HG03139 (cell line): ENCODE data around the gene RGS12.

Source experiments
- ATAC-seq: cut with Tn5 transposase; IDR thresholded peaks from one replicate; pipeline ENCODE4 v1.9.1; 2021; ENCODE audit not compliant: unreplicated experiment

Gene RGS12

DNA sequence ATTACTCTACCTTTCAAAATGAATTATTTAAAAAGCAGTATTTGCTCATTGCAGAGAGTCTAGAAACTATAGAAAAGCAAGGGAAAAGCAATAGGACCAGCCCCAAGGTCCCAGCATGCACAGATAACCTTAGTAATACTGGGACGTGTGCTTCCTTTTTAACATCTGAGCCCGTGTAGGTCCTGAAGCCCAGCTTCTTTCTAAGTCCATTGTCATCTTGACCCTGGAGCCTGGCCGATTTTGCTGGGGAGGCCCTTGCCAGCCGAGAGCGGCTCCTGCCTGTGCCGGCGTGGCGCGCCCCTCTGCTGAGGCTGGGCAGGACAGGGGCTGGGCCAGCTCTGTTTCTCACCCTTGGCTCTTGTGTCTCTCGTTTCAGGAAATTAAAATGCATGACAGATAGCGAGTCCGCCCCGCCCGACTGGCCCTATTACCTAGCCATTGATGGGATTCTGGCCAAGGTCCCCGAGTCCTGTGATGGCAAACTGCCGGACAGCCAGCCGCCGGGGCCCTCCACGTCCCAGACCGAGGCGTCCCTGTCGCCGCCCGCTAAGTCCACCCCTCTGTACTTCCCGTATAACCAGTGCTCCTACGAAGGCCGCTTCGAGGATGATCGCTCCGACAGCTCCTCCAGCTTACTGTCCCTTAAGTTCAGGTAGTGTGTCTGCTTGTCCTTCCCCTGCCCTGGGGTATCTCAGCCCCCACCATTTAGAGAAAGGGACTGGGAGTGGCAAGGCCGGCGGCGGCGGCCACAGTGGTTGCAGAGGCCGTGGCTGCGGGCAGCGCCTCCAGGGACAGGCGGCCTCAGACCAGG is 39.8 kb upstream of the RGS12 start:
- ATAC-seq = no peak

DNA sequence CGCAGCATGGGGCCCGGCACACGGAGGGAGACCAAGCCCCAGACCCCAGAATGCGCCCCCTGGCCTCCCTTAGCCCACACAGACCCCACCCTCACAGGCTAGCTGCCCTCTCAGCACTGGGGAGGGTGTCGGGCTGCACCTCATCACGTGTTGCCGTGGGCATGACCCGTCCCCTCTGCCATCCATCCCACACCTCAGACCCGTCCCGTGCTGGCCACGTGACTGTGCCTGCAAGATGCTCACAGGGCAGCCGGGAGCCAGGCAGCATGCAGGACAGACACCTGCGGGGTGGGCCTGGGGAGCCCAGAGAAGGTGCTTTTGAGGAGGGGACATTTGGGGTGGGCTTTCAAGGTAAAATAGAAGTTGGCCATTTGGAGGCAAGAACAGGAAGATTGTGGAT is 39.0 kb upstream of the RGS12 start:
- ATAC-seq = no peak

DNA sequence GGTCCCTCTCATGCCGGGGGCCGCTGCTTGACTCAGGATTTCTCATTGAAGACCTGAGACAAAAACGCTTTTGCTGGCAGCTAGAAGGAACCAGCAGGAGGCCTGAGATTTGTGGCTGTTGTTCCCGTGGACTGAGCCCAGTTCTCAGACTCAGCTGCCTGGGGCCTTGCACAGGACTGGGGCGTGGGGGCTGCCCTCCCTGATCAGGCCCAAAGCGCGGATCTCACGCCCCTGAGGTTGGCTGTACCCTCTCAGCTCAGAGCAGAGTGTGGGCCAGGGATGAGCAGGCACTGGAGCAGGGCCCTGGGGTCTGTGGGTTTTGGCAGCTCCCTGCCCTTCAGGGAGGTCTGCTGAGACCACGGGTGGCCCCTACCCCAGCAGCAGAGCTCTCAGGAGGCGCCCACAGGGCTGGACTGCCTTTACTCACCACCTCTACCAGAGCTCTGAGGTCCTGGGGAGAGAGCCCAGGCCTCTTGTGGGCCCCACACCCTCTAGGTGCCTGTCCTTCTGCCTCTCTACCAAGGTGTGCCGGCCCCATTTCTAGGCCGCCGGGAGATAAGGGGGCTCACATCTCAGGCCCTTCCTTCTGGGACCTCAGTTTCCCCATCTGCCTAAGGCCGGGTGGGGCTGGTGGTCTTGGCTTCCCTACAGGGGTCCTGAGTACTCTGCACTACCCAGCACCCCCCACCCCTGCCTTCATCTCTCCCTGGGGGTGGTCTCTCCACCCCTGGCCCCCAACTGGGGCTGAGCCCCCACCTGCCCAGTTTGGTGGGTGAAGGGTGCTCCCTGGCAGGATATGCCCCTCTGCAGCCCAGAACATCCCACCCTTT is 38.3 kb upstream of the RGS12 start:
- no peak for ATAC-seq

DNA sequence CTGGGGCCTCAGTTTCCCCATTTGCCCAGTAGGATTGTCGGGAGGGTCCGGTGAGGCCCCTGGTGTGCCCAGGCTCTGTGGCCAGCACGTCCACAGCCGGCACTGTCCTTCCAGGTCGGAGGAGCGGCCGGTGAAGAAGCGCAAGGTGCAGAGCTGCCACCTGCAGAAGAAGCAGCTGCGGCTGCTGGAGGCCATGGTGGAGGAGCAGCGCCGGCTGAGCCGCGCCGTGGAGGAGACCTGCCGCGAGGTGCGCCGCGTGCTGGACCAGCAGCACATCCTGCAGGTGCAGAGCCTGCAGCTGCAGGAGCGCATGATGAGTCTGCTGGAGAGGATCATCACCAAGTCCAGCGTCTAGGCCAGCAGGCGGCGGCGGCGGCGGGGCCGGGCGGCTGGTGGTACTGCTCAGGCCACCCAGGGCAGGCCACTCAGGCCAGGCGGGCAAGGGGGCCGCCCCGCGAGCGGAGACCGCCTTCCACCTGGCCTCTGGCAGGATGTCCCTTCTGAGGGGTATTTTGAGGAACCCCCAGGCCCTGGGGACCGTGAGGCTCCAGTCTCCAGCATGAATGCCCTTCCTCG is 37.1 kb upstream of the RGS12 start:
- no peak for ATAC-seq

GRCh38 chr4:3256230-3257102 is 36.4 kb upstream of the RGS12 start:
- ATAC-seq = no peak

DNA sequence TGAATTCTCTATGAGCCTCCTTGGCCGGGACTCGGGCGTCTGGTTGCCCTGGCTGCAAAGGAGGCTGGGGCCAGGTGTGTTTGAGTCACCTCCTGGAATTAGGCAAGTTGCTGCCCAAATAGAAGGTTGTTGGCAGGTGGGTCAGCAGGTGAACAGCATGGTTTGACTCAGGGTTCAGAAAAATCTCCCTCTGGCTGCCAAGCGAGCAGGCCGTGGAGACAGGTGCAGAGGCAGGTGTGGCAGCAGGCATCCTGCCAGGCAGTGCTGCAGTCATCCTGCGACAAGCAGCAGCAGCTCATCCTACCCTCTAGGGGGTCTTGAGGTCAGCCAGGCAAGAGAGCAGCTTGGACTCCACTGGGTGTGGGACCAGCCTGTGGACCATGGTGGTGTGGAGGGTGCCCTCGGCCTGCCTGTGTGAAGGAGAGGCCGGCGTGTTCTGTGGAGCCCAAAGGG is 35.7 kb upstream of the RGS12 start:
- ATAC-seq = no peak

DNA sequence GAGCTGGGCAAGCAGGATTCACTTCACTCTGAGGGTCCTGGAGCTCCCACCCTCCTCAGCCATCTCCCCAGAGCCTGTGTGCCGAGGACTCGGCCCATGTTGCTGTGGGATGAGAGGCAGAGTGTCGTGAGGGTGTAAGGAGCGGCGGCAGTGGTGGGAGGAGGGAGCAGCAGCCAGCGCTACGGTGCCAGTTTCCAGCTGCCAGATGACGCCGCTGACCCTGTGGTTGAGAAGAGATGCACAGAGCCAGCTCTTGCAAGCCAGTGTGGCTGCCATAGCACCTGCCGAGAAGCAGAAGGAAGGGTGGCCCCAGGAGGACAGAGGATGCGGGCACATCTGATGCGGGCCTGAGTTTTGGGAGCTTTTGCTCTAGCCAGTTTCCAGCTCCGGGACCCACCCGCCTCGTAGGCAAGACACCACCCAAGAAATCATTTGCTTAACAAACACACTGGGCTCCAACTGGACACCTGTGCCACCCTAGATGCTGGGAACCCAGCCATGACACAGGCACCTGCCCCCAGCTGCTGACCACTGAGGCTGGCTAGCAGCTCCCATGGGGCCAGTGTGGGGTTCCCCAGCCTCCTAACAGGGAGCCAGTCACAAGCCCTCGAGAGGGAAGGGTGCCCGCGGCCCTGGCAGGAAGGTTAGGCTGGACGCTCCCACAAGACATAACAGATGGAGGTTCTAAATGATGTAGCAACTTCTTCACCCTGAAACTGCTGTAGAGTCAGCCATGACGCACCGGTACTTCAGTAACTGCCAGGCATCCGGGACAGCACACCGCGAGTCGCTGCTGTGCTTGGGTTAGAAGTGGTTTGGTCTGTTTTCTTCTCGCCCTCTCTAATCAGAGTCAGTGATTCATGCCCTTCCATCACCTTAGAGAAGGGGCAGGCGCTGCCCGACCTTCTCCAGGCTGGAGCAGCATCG is 35.0 kb upstream of the RGS12 start:
- no peak for ATAC-seq

DNA sequence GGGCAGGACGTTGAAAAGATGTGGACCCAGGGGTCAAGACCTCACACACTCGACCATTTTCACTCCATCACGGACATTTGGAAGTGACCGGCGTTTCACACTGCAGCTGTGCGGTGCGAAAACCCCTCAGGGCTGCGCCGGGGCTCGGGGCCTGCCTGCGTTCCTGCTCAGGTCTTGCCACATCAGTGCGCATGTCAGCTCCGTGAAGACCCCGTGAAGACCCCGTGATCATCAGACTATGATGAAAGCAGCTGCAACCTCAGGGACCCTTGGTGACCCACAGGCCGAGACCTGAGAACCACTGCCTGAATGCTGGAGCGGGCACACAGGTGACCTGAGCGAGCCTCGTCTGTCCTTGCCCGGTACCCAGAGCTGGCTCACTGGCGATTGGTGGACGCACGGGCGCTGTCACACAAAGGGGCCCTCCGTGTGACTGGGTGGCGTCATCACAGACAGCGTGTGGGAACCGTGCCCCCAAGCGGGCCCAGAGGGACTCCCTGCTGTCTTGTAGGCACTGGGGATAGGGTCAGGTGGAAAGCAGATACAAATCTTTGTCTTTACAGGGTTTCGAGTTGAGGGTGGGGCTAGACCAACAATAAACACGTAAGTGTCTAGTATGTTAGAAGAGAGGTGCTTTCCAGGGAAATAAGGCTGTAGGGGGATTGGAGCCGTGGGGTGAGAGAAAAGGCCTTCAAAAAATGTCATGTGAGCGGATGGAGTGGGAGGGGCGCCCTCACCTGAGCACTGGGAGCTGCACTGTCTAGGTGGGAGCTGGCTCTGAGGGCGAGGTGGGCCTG is 31.2 kb upstream of the RGS12 start:
- ATAC-seq = no peak

DNA sequence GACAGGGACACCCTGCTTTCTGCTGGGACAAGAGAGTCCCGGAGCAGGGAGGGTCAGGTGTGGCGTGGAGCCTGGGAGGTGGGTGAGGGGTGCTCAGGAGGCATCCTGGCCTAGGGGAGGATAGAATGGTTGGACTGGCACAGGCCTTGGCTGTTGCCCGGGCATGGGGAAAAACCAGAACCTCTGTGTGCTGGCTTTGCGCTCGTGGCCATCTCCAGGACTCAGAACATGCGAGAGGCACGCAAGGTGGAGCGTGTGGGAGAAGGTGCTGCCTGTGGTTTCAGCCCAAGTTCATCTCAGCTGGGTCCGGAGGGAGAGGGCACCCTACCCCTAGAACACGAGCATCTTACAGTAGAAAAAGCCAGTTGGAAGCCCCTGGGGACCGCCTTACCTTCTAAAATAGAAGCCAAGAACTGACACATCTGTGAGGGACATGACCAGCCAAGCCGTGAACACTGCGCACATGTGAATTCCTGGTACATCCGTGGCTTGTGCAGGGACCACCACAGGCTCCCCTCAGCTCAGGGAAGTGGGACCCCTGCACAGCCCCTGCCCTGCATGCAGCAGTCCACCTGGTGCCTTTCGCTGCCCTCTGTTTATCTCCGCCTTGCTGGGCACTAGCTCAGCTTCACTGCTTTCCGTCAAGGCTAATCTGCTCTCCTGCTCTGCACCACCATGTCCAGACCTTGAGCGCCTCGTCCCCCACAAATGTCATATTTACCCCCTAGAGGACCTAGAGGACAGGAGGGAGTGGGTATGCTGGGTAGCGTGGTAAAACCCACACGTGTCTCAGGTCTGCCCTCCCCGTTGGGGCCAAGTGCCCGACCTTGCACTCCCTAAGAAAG is 30.4 kb upstream of the RGS12 start:
- no peak for ATAC-seq

- ATAC-seq = no peak
These were observed 29.6 kb upstream of the RGS12 start for GRCh38 chr4:3263053-3263875.

DNA sequence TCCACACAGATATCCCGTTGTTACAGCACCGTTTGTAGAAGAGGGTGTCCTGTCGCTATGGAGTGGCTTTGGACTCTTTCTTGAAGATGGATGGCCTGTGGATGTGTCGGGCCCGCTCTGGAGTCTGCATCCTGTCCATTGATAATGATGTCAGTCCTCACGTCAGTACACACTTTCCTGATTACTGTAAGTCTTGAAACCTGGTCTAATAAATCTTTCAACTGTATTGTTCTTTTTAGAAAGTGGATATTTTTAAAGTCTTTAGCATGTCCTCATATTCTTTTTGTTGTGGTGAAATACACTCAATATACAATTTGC is 29.0 kb upstream of the RGS12 start:
- no peak for ATAC-seq

DNA sequence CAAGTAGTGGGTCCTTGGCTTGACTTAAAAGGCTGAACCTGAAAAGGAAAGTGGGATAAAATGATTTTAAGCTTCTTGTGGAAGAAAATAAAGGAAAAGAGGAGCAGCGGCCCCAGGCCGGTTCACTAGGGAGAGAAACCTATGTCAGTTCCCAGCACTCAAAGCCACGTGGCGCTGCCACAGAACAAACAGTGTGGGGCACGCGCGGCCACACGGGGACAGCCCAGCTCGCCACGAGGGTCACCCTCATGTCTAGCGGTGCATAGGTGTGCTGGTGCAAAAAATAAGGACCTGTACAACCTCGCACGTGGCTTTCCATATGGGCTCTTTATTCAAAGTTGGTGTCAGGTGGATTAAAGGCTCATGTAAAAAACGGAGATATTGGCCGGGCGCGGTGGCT is 26.7 kb upstream of the RGS12 start:
- no peak for ATAC-seq

DNA sequence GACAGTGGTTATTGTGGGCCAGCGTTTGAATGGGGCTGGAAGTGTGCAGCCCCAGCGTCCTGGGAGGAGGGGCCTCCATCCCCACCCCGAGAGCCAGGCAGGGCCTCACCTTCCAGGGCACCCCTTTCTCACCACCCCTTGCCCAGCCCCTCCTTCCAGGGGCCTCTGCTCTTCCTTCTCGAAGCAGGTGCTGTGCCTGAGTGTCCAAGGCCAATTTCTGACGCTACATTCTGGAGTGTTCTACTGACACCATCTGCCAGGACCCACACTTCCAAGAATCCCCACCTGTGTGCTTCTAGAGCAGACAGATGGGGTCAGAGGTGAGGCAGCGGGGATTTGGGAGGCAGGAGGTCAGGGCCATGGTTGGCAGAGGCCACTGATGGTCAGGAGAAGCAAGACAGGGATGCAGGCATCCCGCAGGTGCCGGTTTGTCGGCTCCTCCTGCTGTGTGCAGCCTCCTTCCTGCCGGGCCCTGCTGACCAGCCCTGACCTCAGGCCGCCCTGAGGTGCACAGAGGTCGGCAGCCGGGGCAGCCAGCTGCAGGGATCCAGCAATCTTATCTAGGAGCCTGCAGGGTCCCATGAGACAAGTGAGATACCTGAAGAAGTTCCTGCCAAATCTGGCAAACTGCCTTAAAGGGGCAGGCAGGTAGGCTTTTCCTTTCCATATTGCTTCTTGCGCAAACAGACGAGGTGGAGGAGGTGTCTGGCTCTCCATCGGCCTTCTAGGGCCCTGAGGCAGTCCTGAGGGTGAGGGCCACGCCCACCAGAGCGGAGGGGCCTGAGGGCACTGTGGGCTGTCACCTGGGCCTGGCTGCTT is 25.0 kb upstream of the RGS12 start:
- ATAC-seq = no peak

DNA sequence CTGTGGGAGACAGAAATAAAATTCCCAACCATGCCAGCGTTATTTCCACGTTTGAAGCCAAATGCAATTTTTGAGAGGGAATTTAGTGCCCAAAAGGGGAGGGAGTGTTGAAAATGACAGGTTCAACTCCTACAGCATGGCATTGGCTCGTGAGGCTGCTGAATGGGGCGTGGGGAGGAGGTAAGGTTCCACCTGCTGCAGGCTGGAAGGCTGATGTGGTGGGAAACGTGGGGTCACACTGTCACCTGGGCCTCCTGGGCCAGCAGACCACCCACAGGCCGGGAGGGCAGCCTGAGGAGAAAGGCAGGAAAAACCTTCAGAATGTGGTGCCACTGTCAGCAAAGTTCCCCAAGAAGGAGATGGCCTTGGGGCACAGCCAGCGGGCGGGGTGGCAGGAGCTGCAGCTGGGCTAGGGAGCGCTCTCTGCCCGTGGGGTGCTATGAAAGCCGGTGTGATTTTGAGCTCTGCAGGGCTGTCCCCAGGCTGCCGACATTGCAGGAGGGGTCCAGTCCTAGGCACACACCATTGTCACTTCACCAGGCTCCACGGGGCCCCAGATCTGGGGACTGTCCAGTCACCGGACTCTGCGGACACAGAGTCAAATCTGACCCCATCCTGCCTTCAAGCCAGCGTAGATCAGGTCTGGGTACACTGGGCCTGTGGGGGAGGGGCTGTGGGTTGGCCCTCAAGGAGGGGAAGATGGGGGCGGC is 24.3 kb upstream of the RGS12 start:
- ATAC-seq = no peak

GRCh38 chr4:3269105-3269927 is 23.5 kb upstream of the RGS12 start:
- ATAC-seq = no peak
